HG03571 (cell line): ENCODE measurements around the gene SYCE3.
"Not testable (repeated sequence)": the region's sequence is repeated elsewhere in the genome, so short reads cannot be mapped to it uniquely, and the experiment has no call there.

ENCODE experiments used
- ATAC-seq: cut with Tn5 transposase; IDR thresholded peaks from one replicate; pipeline ENCODE4 v1.9.1; 2021; ENCODE audit not compliant: unreplicated experiment

The SYCE3 gene

GRCh38 chr22:50562523-50563412 lies at the start of gene SYCE3:
Gene SYCE3 (minus strand): TSS chr22:50562919. CDS start chr22:50556405, 6,514 bp downstream.
- peak; percentile 92 for ATAC-seq

GRCh38 chr22:50612168-50612527 lies 49.4 kb upstream of the SYCE3 start:
- ATAC-seq, result no peak

GRCh38 chr22:50611341-50612060 lies 48.8 kb upstream of the SYCE3 start:
- ATAC-seq, result no peak

- no peak for ATAC-seq
Observed at GRCh38 chr22:50610581-50610980, 47.9 kb upstream of the SYCE3 start.

GRCh38 chr22:50610041-50610451 lies 47.3 kb upstream of the SYCE3 start:
- ATAC-seq, result no peak

- no peak for ATAC-seq
Observed at GRCh38 chr22:50609599-50609998, 46.9 kb upstream of the SYCE3 start.

GRCh38 chr22:50608996-50609395 lies 46.3 kb upstream of the SYCE3 start:
- no peak for ATAC-seq

- ATAC-seq, result not testable (repeated sequence)
Observed at GRCh38 chr22:50608058-50608840, 45.5 kb upstream of the SYCE3 start.

- ATAC-seq, result no peak
Observed at GRCh38 chr22:50607659-50608020, 44.9 kb upstream of the SYCE3 start.

GRCh38 chr22:50606946-50607658 lies 44.4 kb upstream of the SYCE3 start:
- no peak for ATAC-seq

- no peak for ATAC-seq
Observed at GRCh38 chr22:50606165-50606945, 43.6 kb upstream of the SYCE3 start.

GRCh38 chr22:50605613-50606074 lies 42.9 kb upstream of the SYCE3 start:
- no peak for ATAC-seq

GRCh38 chr22:50605002-50605612 lies 42.4 kb upstream of the SYCE3 start:
- ATAC-seq, result no peak

- ATAC-seq, result no peak
Observed at GRCh38 chr22:50604256-50605001, 41.7 kb upstream of the SYCE3 start.

- ATAC-seq, result no peak
Observed at GRCh38 chr22:50603511-50604255, 41.0 kb upstream of the SYCE3 start.

- ATAC-seq, result no peak
Observed at GRCh38 chr22:50602338-50602700, 39.6 kb upstream of the SYCE3 start.

- ATAC-seq, result no peak
Observed at GRCh38 chr22:50601669-50602337, 39.1 kb upstream of the SYCE3 start.
